OCI-LY1 (cell line): ENCODE measurements around the gene LYL1.

Source experiments
- H2AFZ ChIP-seq: fragments of 200-600 bp; sonication (generic), shearing (Covaris generic); 2 replicates; pipeline ENCODE4 v1.6.0; 2014; ENCODE audit warnings: antibody characterized with exemption, mild to moderate bottlenecking, low read length
- H3F3A ChIP-seq: fragments of 200-600 bp; sonication (generic), shearing (Covaris generic); 2 replicates; pipeline ENCODE4 v1.6.0; 2014; ENCODE audit warnings: mild to moderate bottlenecking, antibody characterized with exemption, low read length, moderate library complexity; ENCODE audit not compliant: insufficient read depth
- H3K27ac ChIP-seq: fragments of 200-600 bp; sonication (generic); 2 replicates; pipeline ENCODE4 v1.5.1; 2014; ENCODE audit warnings: low read length, mixed run types, mild to moderate bottlenecking, low read depth; ENCODE audit not compliant: poor library complexity, severe bottlenecking
- H3K27me3 ChIP-seq: fragments of 200-600 bp; sonication (generic); 2 replicates; pipeline ENCODE4 v1.6.0; 2014; ENCODE audit warnings: antibody characterized with exemption, mild to moderate bottlenecking, low read length, moderate library complexity; ENCODE audit not compliant: insufficient read depth
- H3K36me3 ChIP-seq: fragments of 200-600 bp; sonication (generic); 2 replicates; pipeline ENCODE4 v1.6.1; 2014; ENCODE audit warnings: mild to moderate bottlenecking, antibody characterized with exemption, low read length, moderate library complexity, mixed read lengths; ENCODE audit not compliant: insufficient read depth
- H3K4me1 ChIP-seq: fragments of 200-600 bp; sonication (generic); 2 replicates; pipeline ENCODE4 v1.5.1; 2014; ENCODE audit warnings: mild to moderate bottlenecking, low read length, moderate library complexity; ENCODE audit not compliant: insufficient read depth, severe bottlenecking
- H3K4me2 ChIP-seq: fragments of 200-600 bp; sonication (generic), shearing (Covaris generic); 2 replicates; pipeline ENCODE4 v1.6.1; 2014; ENCODE audit warnings: low read length
- H3K4me3 ChIP-seq: fragments of 200-600 bp; sonication (generic); 2 replicates; pipeline ENCODE4 v1.5.1; 2014; ENCODE audit warnings: low read length, low read depth, mild to moderate bottlenecking, mixed read lengths; ENCODE audit not compliant: poor library complexity, severe bottlenecking
- H3K79me2 ChIP-seq: fragments of 200-600 bp; shearing (Covaris generic); 2 replicates; pipeline ENCODE4 v1.6.1; 2016; ENCODE audit warnings: mixed run types, low read length, mixed read lengths; ENCODE audit not compliant: insufficient read depth
- H3K9ac ChIP-seq: fragments of 200-600 bp; sonication (generic), shearing (Covaris generic); 2 replicates; pipeline ENCODE4 v1.6.1; 2014; ENCODE audit warnings: mild to moderate bottlenecking, low read length, mixed read lengths
- H3K9me2 ChIP-seq: fragments of 200-600 bp; sonication (generic), shearing (Covaris generic); 2 replicates; pipeline ENCODE4 v1.6.1; 2014; ENCODE audit warnings: low read depth, mild to moderate bottlenecking, low read length, mixed read lengths
- H3K9me3 ChIP-seq: fragments of 200-600 bp; shearing (Covaris generic); 2 replicates; pipeline ENCODE4 v1.6.1; 2014; ENCODE audit warnings: low read length, mixed read lengths
- H4K20me1 ChIP-seq: fragments of 200-600 bp; sonication (generic), shearing (Covaris generic); 2 replicates; pipeline ENCODE4 v1.6.0; 2016; ENCODE audit warnings: mild to moderate bottlenecking, low read length; ENCODE audit not compliant: insufficient read depth
- EZH2 ChIP-seq: fragments of 200-600 bp; sonication (generic), shearing (Covaris generic); IDR thresholded peaks from 2 replicates; pipeline ENCODE4 v1.8.0; 2017; ENCODE audit warnings: borderline replicate concordance, mixed run types, mild to moderate bottlenecking, antibody characterized with exemption, low read length, moderate library complexity, mixed read lengths
- TF ChIP-seq, protein P1 (sequence below): fragments of 200-600 bp; sonication (generic), shearing (Covaris generic); IDR thresholded peaks from 2 replicates; pipeline ENCODE4 v1.5.1; 2017; ENCODE audit warnings: mild to moderate bottlenecking, antibody characterized with exemption, low read length, moderate library complexity, mixed read lengths

Gene LYL1

DNA sequence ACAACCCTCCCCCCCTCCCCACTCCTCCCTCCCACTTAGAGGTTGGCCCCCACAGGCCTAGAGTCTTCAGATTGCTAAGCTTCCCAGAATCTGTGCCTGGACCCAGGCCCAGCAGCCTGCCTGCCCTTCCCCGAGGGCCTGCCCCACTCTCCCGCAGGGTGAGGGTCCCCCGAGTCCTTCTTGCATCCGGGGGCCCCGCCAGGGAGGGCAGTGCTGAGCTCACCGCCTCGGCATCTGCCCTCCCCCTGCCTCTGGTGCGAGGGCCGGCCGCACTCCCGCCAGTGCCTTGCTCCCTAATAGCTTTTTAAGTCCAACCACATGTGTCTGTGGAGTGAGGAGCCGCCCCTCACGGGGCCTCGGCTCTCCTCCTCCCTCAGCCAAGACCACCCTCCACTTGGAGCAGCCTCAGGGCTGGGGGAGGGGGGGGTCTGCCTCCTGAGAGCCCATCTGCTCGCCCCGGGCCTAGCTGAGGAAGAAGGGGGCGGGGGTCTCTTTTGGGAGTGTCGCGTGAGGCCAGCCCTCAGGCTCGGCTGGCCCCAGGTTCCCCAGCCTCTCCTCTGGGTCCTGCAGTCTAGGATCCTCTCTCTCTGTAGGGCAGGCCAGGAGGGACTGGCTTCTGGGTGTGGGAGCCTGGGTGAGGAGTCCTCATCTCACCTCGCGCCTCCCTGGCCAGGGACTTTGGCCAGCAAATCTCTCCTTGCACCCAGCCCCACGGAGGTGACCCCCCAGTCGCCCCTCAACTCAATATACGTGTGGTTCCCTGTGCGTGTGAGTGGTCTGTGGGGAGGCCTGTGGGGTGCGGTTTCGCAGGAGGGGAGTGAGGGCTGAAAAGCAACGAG lies 47.2 kb downstream of the LYL1 start:
- Histone ChIP-seq H3K27ac (no peak overlapping the region), H3K4me1 (no peaks in the 10 kb centered on the region), H3K79me2 (no peaks in the 10 kb centered on the region), H3K4me3 (no peak overlapping the region), H3F3A (no peaks in the 10 kb centered on the region), H2AFZ (no peak overlapping the region), H3K9me3 (no peaks in the 10 kb centered on the region), H3K9me2 (no peaks in the 10 kb centered on the region), H3K4me2 (no peak overlapping the region), H3K36me3 (no peaks in the 10 kb centered on the region), H4K20me1 (no peaks in the 10 kb centered on the region), H3K27me3 (peaks cover 12% of the 10 kb centered on the region), H3K9ac (no peak overlapping the region)
- TF ChIP-seq, protein P1, sequence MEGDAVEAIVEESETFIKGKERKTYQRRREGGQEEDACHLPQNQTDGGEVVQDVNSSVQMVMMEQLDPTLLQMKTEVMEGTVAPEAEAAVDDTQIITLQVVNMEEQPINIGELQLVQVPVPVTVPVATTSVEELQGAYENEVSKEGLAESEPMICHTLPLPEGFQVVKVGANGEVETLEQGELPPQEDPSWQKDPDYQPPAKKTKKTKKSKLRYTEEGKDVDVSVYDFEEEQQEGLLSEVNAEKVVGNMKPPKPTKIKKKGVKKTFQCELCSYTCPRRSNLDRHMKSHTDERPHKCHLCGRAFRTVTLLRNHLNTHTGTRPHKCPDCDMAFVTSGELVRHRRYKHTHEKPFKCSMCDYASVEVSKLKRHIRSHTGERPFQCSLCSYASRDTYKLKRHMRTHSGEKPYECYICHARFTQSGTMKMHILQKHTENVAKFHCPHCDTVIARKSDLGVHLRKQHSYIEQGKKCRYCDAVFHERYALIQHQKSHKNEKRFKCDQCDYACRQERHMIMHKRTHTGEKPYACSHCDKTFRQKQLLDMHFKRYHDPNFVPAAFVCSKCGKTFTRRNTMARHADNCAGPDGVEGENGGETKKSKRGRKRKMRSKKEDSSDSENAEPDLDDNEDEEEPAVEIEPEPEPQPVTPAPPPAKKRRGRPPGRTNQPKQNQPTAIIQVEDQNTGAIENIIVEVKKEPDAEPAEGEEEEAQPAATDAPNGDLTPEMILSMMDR: no peak
- no peak for TF ChIP-seq EZH2

- Histone ChIP-seq H3K9ac (no peak overlapping the region), H3K27ac (no peak overlapping the region), H3K4me2 (no peak overlapping the region), H4K20me1 (no peaks in the 10 kb centered on the region), H3K79me2 (no peaks in the 10 kb centered on the region), H3K36me3 (no peaks in the 10 kb centered on the region), H3F3A (no peaks in the 10 kb centered on the region), H3K27me3 (peaks cover 16% of the 10 kb centered on the region), H2AFZ (no peak overlapping the region), H3K9me2 (no peaks in the 10 kb centered on the region), H3K4me3 (no peak overlapping the region), H3K4me1 (no peaks in the 10 kb centered on the region), H3K9me3 (no peaks in the 10 kb centered on the region)
- TF ChIP-seq, protein P1: no peak
- no peak for TF ChIP-seq EZH2
Measured at GRCh38 chr19:13054626-13055212, 47.9 kb downstream of the LYL1 start.

DNA sequence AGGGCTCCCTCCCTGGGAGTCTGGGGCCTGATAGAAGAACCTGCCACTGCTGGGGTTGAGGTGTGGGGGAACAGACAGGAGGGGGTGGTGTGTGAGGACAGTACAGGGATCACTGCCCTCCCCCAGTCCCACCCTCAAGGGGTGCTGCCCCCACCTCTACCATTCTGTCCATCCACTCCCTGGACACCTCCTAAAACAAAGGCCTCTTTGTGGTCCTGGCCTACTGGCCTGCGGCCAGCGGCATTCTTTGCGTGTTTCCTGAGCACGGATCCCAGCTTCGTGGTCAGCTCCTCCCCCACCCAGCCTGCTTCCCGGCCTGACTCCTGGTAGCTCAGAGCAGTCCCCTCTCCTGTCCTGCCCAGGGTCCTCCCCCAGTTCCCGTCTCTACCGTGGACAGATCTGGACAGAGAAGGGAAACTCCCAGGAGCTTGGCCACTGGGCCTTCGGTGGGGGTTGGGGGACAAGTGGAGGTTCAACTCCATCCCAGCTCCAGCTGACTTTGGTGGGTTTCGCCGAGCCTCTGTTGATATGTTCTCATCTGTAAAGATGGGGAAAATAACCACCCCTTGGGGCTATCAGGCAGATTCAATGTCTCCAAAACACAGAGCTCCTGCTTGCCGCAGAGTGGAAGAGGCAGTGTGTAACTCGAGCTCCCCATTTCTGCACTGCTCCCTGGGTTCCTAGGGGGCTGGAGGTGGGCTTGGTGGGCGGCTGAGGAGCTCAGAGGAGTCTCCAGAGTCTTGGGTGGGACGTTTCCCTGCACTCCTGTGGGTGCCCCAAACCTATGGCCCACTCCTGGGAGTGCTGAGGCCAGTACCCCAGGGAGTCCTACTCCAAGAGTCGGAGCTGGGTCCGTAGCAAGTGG lies 48.7 kb downstream of the LYL1 start:
- H3K36me3 ChIP-seq: no peaks in the 10 kb centered on the region
- H3K4me2 ChIP-seq: no peak overlapping the region
- peaks cover 16% of the 10 kb centered on the region for H3K27me3 ChIP-seq
- TF ChIP-seq, protein P1: no peak
- no peak for TF ChIP-seq EZH2
- no peaks in the 10 kb centered on the region for H3K9me2 ChIP-seq
- H3F3A ChIP-seq: no peaks in the 10 kb centered on the region
- no peaks in the 10 kb centered on the region for H3K9me3 ChIP-seq
- H4K20me1 ChIP-seq: no peaks in the 10 kb centered on the region
- H3K9ac ChIP-seq: no peak overlapping the region
- H3K79me2 ChIP-seq: no peaks in the 10 kb centered on the region
- H3K4me1 ChIP-seq: no peaks in the 10 kb centered on the region
- no peak overlapping the region for H2AFZ ChIP-seq
- no peak overlapping the region for H3K27ac ChIP-seq
- no peak overlapping the region for H3K4me3 ChIP-seq
